PC-3 (cell line): ENCODE data around the gene TSEN2. TPM values are rescaled to one million over a fixed set of nuclear protein-coding genes. Genes with fewer than 3 reads are reported as not detected.

Experiments used
- ATAC-seq: fragments of 200-7000 bp; cut with Tn5 transposase; 2 replicates; pipeline ENCODE4 v1.9.1; 2020; ENCODE audit warnings: mild to moderate bottlenecking, moderate library complexity
- BruUV-seq: library from RNA; stranded (reverse); fragments of 400-500 nt; replicated peaks from 2 replicates; lab custom pipeline; 2021; lab: Mats Ljungman, UMichigan
- CTCF ChIA-PET: fragments of 300-600 bp; sonication (Branson Sonifier 250); formaldehyde crosslinking; loops from one replicate; lab custom pipeline; 2022; ENCODE audit warnings: antibody characterized with exemption; lab: Charles Lee
- POLR2A ChIA-PET: fragments of 300-600 bp; sonication (Branson Sonifier 250); formaldehyde crosslinking; loops from one replicate; lab custom pipeline; 2022; ENCODE audit warnings: antibody characterized with exemption; ENCODE audit not compliant: unreplicated experiment; lab: Charles Lee
- DNase-seq: peaks from one replicate; pipeline ENCODE4 v3.0.0-alpha.2; 2015
- H2AFZ ChIP-seq: fragments of 300-600 bp; sonication (generic); 2 replicates; pipeline ENCODE4 v1.6.0; 2016; ENCODE audit warnings: antibody characterized with exemption, low read length
- H3F3A ChIP-seq: fragments of 300-600 bp; sonication (generic); one replicate; pipeline ENCODE4 v1.6.0; 2017; ENCODE audit warnings: antibody characterized with exemption, low read length, control low read depth, mild to moderate bottlenecking; ENCODE audit not compliant: unreplicated experiment
- H3K27ac ChIP-seq: fragments of 300-600 bp; sonication (generic); 2 replicates; pipeline ENCODE4 v1.5.1; 2016; ENCODE audit warnings: mild to moderate bottlenecking, low read length
- H3K27me3 ChIP-seq: fragments of 300-600 bp; sonication (generic); 2 replicates; pipeline ENCODE4 v1.6.1; 2016; ENCODE audit warnings: low read length, mixed read lengths
- H3K36me3 ChIP-seq: fragments of 300-600 bp; sonication (generic); 2 replicates; pipeline ENCODE4 v1.6.1; 2016; ENCODE audit warnings: low read depth, mixed run types, low read length, mixed read lengths
- H3K4me1 ChIP-seq: fragments of 300-600 bp; sonication (generic); 2 replicates; pipeline ENCODE4 v1.5.1; 2016; ENCODE audit warnings: low read length; ENCODE audit not compliant: insufficient read depth
- H3K4me2 ChIP-seq: fragments of 300-600 bp; sonication (generic); 2 replicates; pipeline ENCODE4 v1.6.0; 2016; ENCODE audit warnings: low read length
- H3K4me3 ChIP-seq: fragments of 300-600 bp; sonication (generic); 2 replicates; pipeline ENCODE4 v1.5.1; 2016; ENCODE audit warnings: mild to moderate bottlenecking, low read length, mixed read lengths
- H3K79me2 ChIP-seq: fragments of 300-600 bp; sonication (generic); 2 replicates; pipeline ENCODE4 v1.6.1; 2017; ENCODE audit warnings: low read length, mixed read lengths
- H3K9ac ChIP-seq: fragments of 300-600 bp; sonication (generic); 2 replicates; pipeline ENCODE4 v1.6.0; 2016; ENCODE audit warnings: mild to moderate bottlenecking, low read length
- H3K9me2 ChIP-seq: fragments of 300-600 bp; sonication (generic); replicated peaks from 2 replicates; pipeline ENCODE4 v1.6.1; 2016; ENCODE audit warnings: mixed run types, low read length, mixed read lengths
- H3K9me3 ChIP-seq: fragments of 300-600 bp; sonication (generic); 2 replicates; pipeline ENCODE4 v1.6.1; 2016; ENCODE audit warnings: low read length, mixed read lengths
- H4K20me1 ChIP-seq: fragments of 300-600 bp; sonication (generic); 2 replicates; pipeline ENCODE4 v1.6.1; 2016; ENCODE audit warnings: low read length, mixed read lengths
- EZH2 ChIP-seq: fragments of 300-600 bp; sonication (generic); IDR thresholded peaks from one replicate; pipeline ENCODE4 v1.6.1; 2017; ENCODE audit warnings: antibody characterized with exemption, mild to moderate bottlenecking, low read length; ENCODE audit not compliant: unreplicated experiment
- EZH2phosphoT487 ChIP-seq: fragments of 300-600 bp; sonication (generic); IDR thresholded peaks from 2 replicates; pipeline ENCODE4 v1.6.1; 2018; ENCODE audit warnings: mild to moderate bottlenecking, antibody characterized with exemption, low read length, borderline replicate concordance
- intact Hi-C: fragments of 100-400 bp; cut with micrococcal nuclease; formaldehyde crosslinking; loops from 2 replicates; pipeline ENCODE4 v1.9.0; 2023
- total RNA-seq: library from RNA; depleted of rRNA; stranded (reverse); fragments of >200 nt; gene quantifications from 2 replicates; pipeline ENCODE4 v1.2.3, GENCODE V29; 2014
- TF ChIP-seq, protein P1 (sequence below): fragments of 300-600 bp; sonication (generic); conservative IDR thresholded peaks from 2 replicates; pipeline ENCODE4 v1.5.1; 2017; ENCODE audit warnings: antibody characterized with exemption, low read depth, mild to moderate bottlenecking, low read length

TSEN2 gene
- total RNA-seq, 1 experiment from 2014 or later, result 40.2 TPM

DNA sequence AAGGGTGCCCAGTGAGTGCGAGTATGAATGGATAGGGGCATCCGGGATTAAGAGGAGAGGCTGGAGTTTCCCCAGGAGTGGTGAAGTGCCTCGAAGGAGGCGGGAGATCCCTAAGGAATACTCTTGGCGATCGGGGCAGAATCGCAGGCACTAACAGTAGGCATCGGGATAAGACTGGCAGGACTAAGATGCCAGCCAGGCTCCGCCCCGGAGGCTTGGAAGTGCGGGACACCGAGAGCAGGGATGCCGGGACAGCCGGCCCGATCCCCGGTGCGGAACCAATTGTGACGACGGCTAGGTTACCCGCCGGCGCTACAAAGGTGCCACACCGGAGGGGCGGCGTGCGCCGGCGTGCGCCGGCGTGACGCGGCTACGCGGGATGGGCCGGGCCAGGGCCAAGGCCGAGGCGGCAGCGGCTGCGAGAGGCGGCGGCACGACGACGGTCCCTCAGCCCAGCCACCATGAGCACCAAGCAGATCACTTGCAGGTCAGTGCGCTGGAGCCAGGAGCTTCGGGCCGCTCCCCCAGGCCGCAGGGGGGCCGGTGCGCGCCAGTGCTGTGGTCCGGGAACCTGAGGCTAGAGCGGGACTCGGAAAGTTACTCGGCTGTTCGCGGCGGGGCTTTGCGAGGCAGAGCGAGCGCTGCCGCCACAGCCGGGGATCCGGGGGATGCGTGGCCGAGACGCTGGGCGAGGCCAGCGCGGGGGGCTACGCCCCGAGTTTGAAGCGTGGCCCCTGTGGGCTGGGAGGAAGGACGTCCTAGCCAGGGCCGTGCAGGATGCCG is 72.6 kb downstream of the TSEN2 start, which contains the start of gene MKRN2:
TSS of gene MKRN2 (plus strand) at position 398 of the 783 bp plus-strand sequence. CDS start at position 462, 64 bp downstream.
- Histone ChIP-seq H3K9ac (peak within 1 kb of the TSS; percentile 93), H3K9me3 (no peaks in the 10 kb centered on the region), H3K9me2 (no peaks in the 10 kb centered on the region), H3K4me2 (peak within 1 kb of the TSS; percentile 82), H3F3A (no peaks in the 10 kb centered on the region), H3K27ac (peak within 1 kb of the TSS; percentile 66), H3K79me2 (peaks cover 50% of the 10 kb centered on the region), H4K20me1 (peaks cover 41% of the 10 kb centered on the region), H2AFZ (peak within 1 kb of the TSS; percentile 99), H3K27me3 (no peaks in the 10 kb centered on the region), H3K4me1 (peaks cover 16% of the 10 kb centered on the region), H3K4me3 (peak within 1 kb of the TSS; percentile 78), H3K36me3 (no peaks in the 10 kb centered on the region)
- TF ChIP-seq EZH2, result no peak
- TF ChIP-seq, protein P1, sequence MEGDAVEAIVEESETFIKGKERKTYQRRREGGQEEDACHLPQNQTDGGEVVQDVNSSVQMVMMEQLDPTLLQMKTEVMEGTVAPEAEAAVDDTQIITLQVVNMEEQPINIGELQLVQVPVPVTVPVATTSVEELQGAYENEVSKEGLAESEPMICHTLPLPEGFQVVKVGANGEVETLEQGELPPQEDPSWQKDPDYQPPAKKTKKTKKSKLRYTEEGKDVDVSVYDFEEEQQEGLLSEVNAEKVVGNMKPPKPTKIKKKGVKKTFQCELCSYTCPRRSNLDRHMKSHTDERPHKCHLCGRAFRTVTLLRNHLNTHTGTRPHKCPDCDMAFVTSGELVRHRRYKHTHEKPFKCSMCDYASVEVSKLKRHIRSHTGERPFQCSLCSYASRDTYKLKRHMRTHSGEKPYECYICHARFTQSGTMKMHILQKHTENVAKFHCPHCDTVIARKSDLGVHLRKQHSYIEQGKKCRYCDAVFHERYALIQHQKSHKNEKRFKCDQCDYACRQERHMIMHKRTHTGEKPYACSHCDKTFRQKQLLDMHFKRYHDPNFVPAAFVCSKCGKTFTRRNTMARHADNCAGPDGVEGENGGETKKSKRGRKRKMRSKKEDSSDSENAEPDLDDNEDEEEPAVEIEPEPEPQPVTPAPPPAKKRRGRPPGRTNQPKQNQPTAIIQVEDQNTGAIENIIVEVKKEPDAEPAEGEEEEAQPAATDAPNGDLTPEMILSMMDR, result no peak
- DNase-seq (peak; percentile 95), ATAC-seq (peak; percentile 91)
- BruUV-seq, result no TSS peak
- POLR2A ChIA-PET, result no interaction called here
- CTCF ChIA-PET, result no interaction called here
- intact Hi-C loops, result loop anchor here (5.0 to 10.0 kb wide), 2 partner anchors 105 to 338 kb away; partner anchors contain the start of gene RAF1

- BruUV-seq, result TSS peak; percentile 45
- peak; percentile 40 for DNase-seq
- Histone ChIP-seq H3K79me2 (peaks cover 57% of the 10 kb centered on the region), H3K9ac (peak overlapping the region; percentile 93), H3K9me2 (no peaks in the 10 kb centered on the region), H3K9me3 (no peaks in the 10 kb centered on the region), H3K27me3 (no peaks in the 10 kb centered on the region), H3K27ac (peak overlapping the region; percentile 66), H3K4me1 (peaks cover 16% of the 10 kb centered on the region), H3K4me2 (peak overlapping the region; percentile 82), H3F3A (no peaks in the 10 kb centered on the region), H2AFZ (peak overlapping the region; percentile 72), H4K20me1 (peaks cover 45% of the 10 kb centered on the region), H3K4me3 (peak overlapping the region; percentile 78), H3K36me3 (no peaks in the 10 kb centered on the region)
- POLR2A ChIA-PET, result interaction anchor here (0.5 kb wide), 1 partner anchor 53 kb away, joined by 5 read pairs; no protein-coding TSS in a partner anchor
- intact Hi-C loops, result loop anchor here (5.0 to 10.0 kb wide), 2 partner anchors 105 to 337 kb away; partner anchors contain the start of gene RAF1
- ATAC-seq, result no peak
- CTCF ChIA-PET, result interaction anchor here (0.7 kb wide), 1 partner anchor 415 kb away, joined by 4 read pairs; no protein-coding TSS in a partner anchor
- TF ChIP-seq EZH2 (no peak), EZH2phosphoT487 (no peak)
- TF ChIP-seq, protein P1, result no peak
Observed at GRCh38 chr3:12557473-12558100, 73.3 kb downstream of the TSEN2 start.
